GM10847 (cell line): Measurements from ENCODE around the gene TFF3.

Experiments
- POLR2A ChIP-seq: IDR thresholded peaks from 2 replicates; pipeline ENCODE4 v1.6.1; 2011; ENCODE audit not compliant: insufficient read length; ENCODE audit errors: extremely low read depth

The TFF3 gene

GRCh38 chr21:42350318-42350910 is 35.2 kb upstream of the TFF3 start:
- no peak for TF ChIP-seq POLR2A

- no peak for TF ChIP-seq POLR2A
These were observed 34.5 kb upstream of the TFF3 start for GRCh38 chr21:42349420-42350317.

- TF ChIP-seq POLR2A = no peak
These were observed 33.6 kb upstream of the TFF3 start for GRCh38 chr21:42348762-42349161.

- no peak for TF ChIP-seq POLR2A
These were observed 32.6 kb upstream of the TFF3 start for GRCh38 chr21:42347601-42348327.

GRCh38 chr21:42346866-42347600 is 31.8 kb upstream of the TFF3 start:
- TF ChIP-seq POLR2A = no peak

- TF ChIP-seq POLR2A = no peak
These were observed 31.2 kb upstream of the TFF3 start for GRCh38 chr21:42346441-42346840.

GRCh38 chr21:42344631-42345030 is 29.4 kb upstream of the TFF3 start:
- no peak for TF ChIP-seq POLR2A

- TF ChIP-seq POLR2A = no peak
These were observed 28.8 kb upstream of the TFF3 start for GRCh38 chr21:42343963-42344510.

- TF ChIP-seq POLR2A = no peak
These were observed 28.3 kb upstream of the TFF3 start for GRCh38 chr21:42343556-42343955.

GRCh38 chr21:42343101-42343500 is 27.9 kb upstream of the TFF3 start:
- no peak for TF ChIP-seq POLR2A

GRCh38 chr21:42341776-42342542 is 26.8 kb upstream of the TFF3 start:
- no peak for TF ChIP-seq POLR2A

GRCh38 chr21:42340187-42341050 is 25.2 kb upstream of the TFF3 start:
- no peak for TF ChIP-seq POLR2A

- TF ChIP-seq POLR2A = no peak
These were observed 23.8 kb upstream of the TFF3 start for GRCh38 chr21:42338729-42339715.
